DMS79 treated with DMSO at 0.1 percent for 48 hours (cell line): Measurements from ENCODE around the gene COA8.

Experiments
- DNase-seq: peaks from one replicate; lab custom pipeline; 2025; lab: John Stamatoyannopoulos, UW

Gene COA8

GRCh38 chr14:103548463-103549351 is 14.1 kb upstream of the COA8 start:
- no peak for DNase-seq

GRCh38 chr14:103549361-103550311 is 13.1 kb upstream of the COA8 start:
- no peak for DNase-seq

GRCh38 chr14:103550451-103551337 is 12.1 kb upstream of the COA8 start:
- peak; percentile 65 for DNase-seq

- DNase-seq: no peak
These were observed 11.4 kb upstream of the COA8 start for GRCh38 chr14:103551338-103551762.

GRCh38 chr14:103552011-103552845 is 10.5 kb upstream of the COA8 start:
- no peak for DNase-seq

GRCh38 chr14:103552846-103553210 is 9.9 kb upstream of the COA8 start:
- DNase-seq: no peak

GRCh38 chr14:103555559-103556337 is 7.0 kb upstream of the COA8 start:
- no peak for DNase-seq

GRCh38 chr14:103556946-103557758 is 5.6 kb upstream of the COA8 start:
- no peak for DNase-seq

- peak; percentile 99 for DNase-seq
These were observed 4.5 kb upstream of the COA8 start for GRCh38 chr14:103558071-103558882.

GRCh38 chr14:103559766-103560165 is 3.0 kb upstream of the COA8 start:
- no peak for DNase-seq

GRCh38 chr14:103560691-103561090 is 2.1 kb upstream of the COA8 start:
- DNase-seq: no peak

- peak; percentile 26 for DNase-seq
These were observed 1.2 kb upstream of the COA8 start for GRCh38 chr14:103561381-103562178.

GRCh38 chr14:103562179-103562428 is 656 bp upstream of the COA8 start:
- no peak for DNase-seq

GRCh38 chr14:103563226-103563620 is 463 bp downstream of the COA8 start:
- DNase-seq: no peak

GRCh38 chr14:103563844-103564505 is 1.2 kb downstream of the COA8 start:
- DNase-seq: peak; percentile 30

GRCh38 chr14:103568952-103569351 is 6.2 kb downstream of the COA8 start:
- no peak for DNase-seq

- DNase-seq: no peak
These were observed 6.6 kb downstream of the COA8 start for GRCh38 chr14:103569408-103569807.
